BJ (cell line): ENCODE measurements around the gene PPP1R14C. TPM values are rescaled to one million over a fixed set of nuclear protein-coding genes. Genes with fewer than 3 reads are reported as not detected.

Source experiments
- CTCF ChIA-PET: fragments of 350-600 bp; formaldehyde crosslinking; extraction: SDS; loops from one replicate; lab custom pipeline; 2021; ENCODE audit warnings: antibody characterized with exemption, inconsistent platforms; lab: Yijun Ruan, JAX
- POLR2A ChIA-PET: fragments of 300-600 bp; sonication (Branson Sonifier 250); formaldehyde crosslinking; extraction: SDS; loops from one replicate; lab custom pipeline; 2021; ENCODE audit warnings: antibody characterized with exemption; lab: Charles Lee
- DNase-seq: peaks from one replicate; pipeline ENCODE4 v3.0.0-alpha.2; 2011; ENCODE audit warnings: low read depth
- H3K27me3 ChIP-seq: 2 replicates; pipeline ENCODE4 v1.6.0; 2011; ENCODE audit warnings: low read length; ENCODE audit not compliant: control insufficient read depth, insufficient read depth
- H3K36me3 ChIP-seq: 2 replicates; pipeline ENCODE4 v1.5.1; 2011; ENCODE audit warnings: low read length; ENCODE audit not compliant: control insufficient read depth, insufficient read depth
- H3K4me3 ChIP-seq: 2 replicates; pipeline ENCODE4 v1.5.1; 2011; ENCODE audit warnings: low read depth, mild to moderate bottlenecking, control low read depth, low read length
- polyA plus RNA-seq: library from polyadenylated mRNA; depleted of rRNA; stranded (reverse); fragments of >200 nt; gene quantifications from 2 replicates; pipeline ENCODE4 v1.2.3, GENCODE V29; 2011
- TF ChIP-seq, protein P1 (sequence below): IDR thresholded peaks from 2 replicates; pipeline ENCODE4 v1.5.1; 2011; ENCODE audit warnings: low read depth, mild to moderate bottlenecking, control low read depth, inconsistent platforms, low read length, moderate library complexity; ENCODE audit not compliant: insufficient read depth

PPP1R14C gene
- polyA plus RNA-seq, 1 experiment: 0.05 TPM

GRCh38 chr6:150252714-150253444 lies 110.0 kb downstream of the PPP1R14C start:
- Histone ChIP-seq H3K36me3 (no peaks in the 10 kb centered on the region), H3K4me3 (no peak overlapping the region), H3K27me3 (no peaks in the 10 kb centered on the region; the same call in 1 of the 2 replicates)
- ChIA-PET CTCF (interaction anchor here (1.0 kb wide), 1 partner anchor 10 kb away, joined by 3 read pairs; no protein-coding TSS in a partner anchor), POLR2A (no interaction called here)
- TF ChIP-seq, protein P1, sequence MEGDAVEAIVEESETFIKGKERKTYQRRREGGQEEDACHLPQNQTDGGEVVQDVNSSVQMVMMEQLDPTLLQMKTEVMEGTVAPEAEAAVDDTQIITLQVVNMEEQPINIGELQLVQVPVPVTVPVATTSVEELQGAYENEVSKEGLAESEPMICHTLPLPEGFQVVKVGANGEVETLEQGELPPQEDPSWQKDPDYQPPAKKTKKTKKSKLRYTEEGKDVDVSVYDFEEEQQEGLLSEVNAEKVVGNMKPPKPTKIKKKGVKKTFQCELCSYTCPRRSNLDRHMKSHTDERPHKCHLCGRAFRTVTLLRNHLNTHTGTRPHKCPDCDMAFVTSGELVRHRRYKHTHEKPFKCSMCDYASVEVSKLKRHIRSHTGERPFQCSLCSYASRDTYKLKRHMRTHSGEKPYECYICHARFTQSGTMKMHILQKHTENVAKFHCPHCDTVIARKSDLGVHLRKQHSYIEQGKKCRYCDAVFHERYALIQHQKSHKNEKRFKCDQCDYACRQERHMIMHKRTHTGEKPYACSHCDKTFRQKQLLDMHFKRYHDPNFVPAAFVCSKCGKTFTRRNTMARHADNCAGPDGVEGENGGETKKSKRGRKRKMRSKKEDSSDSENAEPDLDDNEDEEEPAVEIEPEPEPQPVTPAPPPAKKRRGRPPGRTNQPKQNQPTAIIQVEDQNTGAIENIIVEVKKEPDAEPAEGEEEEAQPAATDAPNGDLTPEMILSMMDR: no peak
- no peak for DNase-seq

DNA sequence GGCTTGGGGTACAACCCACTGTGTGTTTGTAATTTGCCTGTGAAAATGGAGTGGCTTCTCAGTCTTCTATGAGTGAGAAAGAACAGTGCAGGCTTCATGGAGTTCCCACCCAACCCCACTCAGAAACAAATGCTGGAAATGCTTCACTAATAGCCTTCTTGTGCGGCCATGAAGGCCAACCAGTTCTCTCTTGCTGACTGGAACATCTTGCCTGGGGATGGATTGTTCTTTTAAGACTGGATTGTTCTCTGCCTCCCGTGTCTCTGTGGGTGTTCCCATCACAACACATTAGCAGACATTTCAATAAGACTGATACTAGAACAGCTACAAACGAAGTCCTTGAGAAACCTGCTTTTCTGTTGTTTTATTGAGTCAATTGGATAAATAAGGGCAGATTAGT lies 110.6 kb downstream of the PPP1R14C start:
- CTCF ChIA-PET: no interaction called here
- Histone ChIP-seq H3K4me3 (no peak overlapping the region), H3K27me3 (no peaks in the 10 kb centered on the region; the same call in 1 of the 2 replicates), H3K36me3 (no peaks in the 10 kb centered on the region)
- POLR2A ChIA-PET: no interaction called here
- DNase-seq: no peak
- TF ChIP-seq, protein P1: no peak

GRCh38 chr6:150254770-150255169 lies 111.9 kb downstream of the PPP1R14C start:
- ChIA-PET POLR2A (no interaction called here), CTCF (interaction anchor here (0.9 kb wide), 1 partner anchor 22 kb away, joined by 3 read pairs; no protein-coding TSS in a partner anchor)
- DNase-seq: no peak
- H3K27me3 ChIP-seq: no peaks in the 10 kb centered on the region; the same call in 1 of the 2 replicates
- TF ChIP-seq, protein P1: no peak
- no peaks in the 10 kb centered on the region for H3K36me3 ChIP-seq
- no peak overlapping the region for H3K4me3 ChIP-seq

- DNase-seq: no peak
- no peaks in the 10 kb centered on the region for H3K36me3 ChIP-seq
- TF ChIP-seq, protein P1: no peak
- CTCF ChIA-PET: no interaction called here
- H3K27me3 ChIP-seq: no peaks in the 10 kb centered on the region; the same call in 1 of the 2 replicates
- H3K4me3 ChIP-seq: no peak overlapping the region
- POLR2A ChIA-PET: no interaction called here
Measured at GRCh38 chr6:150255840-150256239, 113.0 kb downstream of the PPP1R14C start.

DNA sequence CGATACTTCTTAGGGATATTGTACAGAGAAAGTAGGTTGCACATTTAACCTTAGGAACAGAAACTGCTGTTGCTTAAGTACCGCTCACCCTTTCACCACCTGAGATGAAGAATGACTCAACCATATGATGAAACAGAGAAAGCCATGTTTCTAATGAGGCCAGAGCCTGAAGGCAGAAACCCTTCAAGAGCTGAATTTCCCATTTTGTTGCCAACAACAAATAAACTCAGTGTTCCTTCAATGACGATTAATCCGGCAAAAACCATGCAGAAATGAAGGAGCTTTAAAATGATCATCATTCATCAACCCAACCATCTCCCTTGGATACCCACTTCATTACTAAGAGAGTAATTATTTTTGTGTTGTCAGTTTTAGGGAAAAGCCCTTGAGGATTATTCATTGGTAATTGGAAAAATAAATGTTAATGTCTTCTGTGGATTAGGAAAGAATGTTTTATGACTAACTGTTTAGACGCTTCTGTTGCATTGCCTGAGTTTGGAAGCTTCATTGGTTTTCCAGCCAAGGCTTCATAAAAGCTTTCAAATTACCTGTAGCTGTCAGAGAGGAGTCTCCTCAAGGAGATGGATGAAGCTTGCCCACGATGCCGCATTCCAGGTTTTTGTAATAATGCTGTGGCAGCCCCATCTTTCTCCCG lies 113.9 kb downstream of the PPP1R14C start:
- TF ChIP-seq, protein P1: no peak
- Histone ChIP-seq H3K36me3 (no peaks in the 10 kb centered on the region), H3K27me3 (no peaks in the 10 kb centered on the region; the same call in 1 of the 2 replicates), H3K4me3 (no peak overlapping the region)
- ChIA-PET CTCF (interaction anchor here (1.3 to 1.4 kb wide), 2 partner anchors 78 to 186 kb away, joined by 4 to 5 read pairs; no protein-coding TSS in a partner anchor), POLR2A (no interaction called here)
- peak; percentile 78 for DNase-seq
